ENCODE measurements around the gene OBP2A. TPM values are rescaled to one million over a fixed set of nuclear protein-coding genes. Genes with fewer than 3 reads are reported as not detected.
"Not testable (repeated sequence)": the region's sequence is repeated elsewhere in the genome, so short reads cannot be mapped to it uniquely, and the experiment has no call there.

Gene OBP2A
- total and polyA plus RNA-seq, 12 donors: not detected

DNA sequence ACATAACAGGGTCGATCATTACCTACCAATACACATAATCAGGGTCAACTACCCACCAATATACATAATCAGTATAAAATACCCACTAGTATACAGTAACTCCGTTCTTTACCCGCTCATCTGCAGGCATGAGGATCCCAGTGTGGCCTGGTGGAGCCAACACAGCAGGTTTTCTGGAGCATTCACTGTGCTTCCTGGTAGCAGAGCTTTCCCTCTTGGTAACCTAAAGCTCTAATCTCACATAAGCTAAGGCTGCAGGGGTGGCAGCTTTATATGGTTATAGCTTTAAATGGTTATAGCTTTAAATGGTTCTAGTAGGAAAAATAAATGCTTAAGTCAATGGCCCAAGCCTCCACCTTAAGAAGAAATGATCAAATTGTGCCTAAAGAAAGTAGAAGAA lies 12.8 kb upstream of the OBP2A start:
- 84 to 97% (median 93%) methylated on average over 3 of the region's 3 CpGs for WGBS, 4 donors

DNA sequence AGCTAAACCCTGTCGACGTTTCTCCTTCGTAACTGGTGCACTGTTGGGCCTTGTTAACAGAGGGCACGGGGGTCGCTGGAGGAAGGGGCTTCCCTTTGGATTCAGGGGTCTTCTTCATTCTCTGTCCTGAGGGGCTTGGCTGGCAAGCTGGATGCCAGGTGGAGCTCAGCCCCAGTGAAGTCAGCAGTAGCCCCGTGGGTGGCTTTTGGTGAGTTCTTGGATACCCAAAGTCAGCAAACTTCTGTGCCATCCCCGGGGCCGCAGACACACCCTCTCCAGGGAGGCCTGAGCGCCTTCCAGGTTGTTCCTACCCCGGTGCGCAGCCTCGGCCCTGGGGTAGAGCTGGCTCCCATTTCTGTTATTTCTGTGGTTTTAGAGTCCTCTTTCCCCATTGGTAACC lies 12.3 kb upstream of the OBP2A start:
- intact Hi-C loops (cut with DNase I): no loop called here
- Histone ChIP-seq H3K9me3 (replicated peaks in 1 of 3) (no peaks in the 10 kb centered on the region), H3K4me1 (replicated peaks in 1 of 2) (no peaks in the 10 kb centered on the region), H3K4me3 (no peak overlapping the region), H3K27me3 (no peaks in the 10 kb centered on the region), H3K36me3 (replicated peaks in 1 of 2) (no peaks in the 10 kb centered on the region), H3K27ac (no peak overlapping the region)
- TF ChIP-seq, protein P1, sequence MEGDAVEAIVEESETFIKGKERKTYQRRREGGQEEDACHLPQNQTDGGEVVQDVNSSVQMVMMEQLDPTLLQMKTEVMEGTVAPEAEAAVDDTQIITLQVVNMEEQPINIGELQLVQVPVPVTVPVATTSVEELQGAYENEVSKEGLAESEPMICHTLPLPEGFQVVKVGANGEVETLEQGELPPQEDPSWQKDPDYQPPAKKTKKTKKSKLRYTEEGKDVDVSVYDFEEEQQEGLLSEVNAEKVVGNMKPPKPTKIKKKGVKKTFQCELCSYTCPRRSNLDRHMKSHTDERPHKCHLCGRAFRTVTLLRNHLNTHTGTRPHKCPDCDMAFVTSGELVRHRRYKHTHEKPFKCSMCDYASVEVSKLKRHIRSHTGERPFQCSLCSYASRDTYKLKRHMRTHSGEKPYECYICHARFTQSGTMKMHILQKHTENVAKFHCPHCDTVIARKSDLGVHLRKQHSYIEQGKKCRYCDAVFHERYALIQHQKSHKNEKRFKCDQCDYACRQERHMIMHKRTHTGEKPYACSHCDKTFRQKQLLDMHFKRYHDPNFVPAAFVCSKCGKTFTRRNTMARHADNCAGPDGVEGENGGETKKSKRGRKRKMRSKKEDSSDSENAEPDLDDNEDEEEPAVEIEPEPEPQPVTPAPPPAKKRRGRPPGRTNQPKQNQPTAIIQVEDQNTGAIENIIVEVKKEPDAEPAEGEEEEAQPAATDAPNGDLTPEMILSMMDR (IDR thresholded peaks at IDR 0.05): no peak
- TF ChIP-seq POLR2A (IDR thresholded peaks at IDR 0.05): no peak
- WGBS, 4 donors: 89 to 93% (median 91%) methylated on average over 7 to 12 of the region's 12 CpGs
- DNase-seq: peak in 1 of 7 donors; percentile 6

More for the DNA sequence above, 12.8 kb upstream of the OBP2A start:
- H3K36me3 ChIP-seq (replicated peaks in 1 of 2): no peaks in the 10 kb centered on the region
- no peaks in the 10 kb centered on the region for H3K4me1 ChIP-seq (replicated peaks in 1 of 2)
- no peaks in the 10 kb centered on the region for H3K9me3 ChIP-seq (replicated peaks in 1 of 3)
- no peak overlapping the region for H3K27ac ChIP-seq
- no peaks in the 10 kb centered on the region for H3K27me3 ChIP-seq
- no peak for DNase-seq
- TF ChIP-seq, protein P1 (IDR thresholded peaks at IDR 0.05): no peak
- no peak for TF ChIP-seq POLR2A (IDR thresholded peaks at IDR 0.05)
- no peak overlapping the region for H3K4me3 ChIP-seq
- intact Hi-C loops (cut with DNase I): no loop called here

DNA sequence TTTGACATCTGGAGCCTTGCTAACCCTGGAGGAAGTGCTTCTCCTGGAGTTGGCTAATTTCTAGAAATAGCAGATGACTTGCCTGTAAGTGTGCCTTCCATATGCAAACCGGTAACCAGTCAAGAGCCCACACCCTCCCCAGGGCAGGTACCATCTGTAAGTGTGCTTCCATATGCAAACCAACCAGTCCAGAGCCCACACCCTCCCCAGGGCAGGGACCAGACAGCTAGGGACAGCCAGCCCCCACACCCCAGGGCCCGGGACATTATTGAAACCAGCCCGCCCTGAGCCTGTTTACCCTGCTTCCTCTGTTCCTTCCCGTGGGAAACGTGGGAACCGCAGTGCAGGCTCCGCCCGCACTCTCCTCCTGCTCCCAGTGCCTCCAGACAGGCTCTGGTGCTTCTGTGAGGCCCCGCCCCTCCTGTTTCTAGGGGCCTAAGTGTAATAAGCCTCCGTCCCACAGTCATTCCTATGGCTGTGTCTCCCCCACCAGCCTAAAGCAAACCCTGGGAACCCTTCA lies 11.7 kb upstream of the OBP2A start:
- DNase-seq; H3K36me3 ChIP-seq (replicated peaks in 1 of 2); H3K4me1 ChIP-seq (replicated peaks in 1 of 2); H3K9me3 ChIP-seq (replicated peaks in 1 of 3); intact Hi-C loops (cut with DNase I); H3K27ac ChIP-seq; H3K27me3 ChIP-seq; H3K4me3 ChIP-seq: not testable (repeated sequence)
- WGBS, 4 donors: 49 to 78% (median 59%) methylated on average over 4 to 10 of the region's 10 CpGs

DNA sequence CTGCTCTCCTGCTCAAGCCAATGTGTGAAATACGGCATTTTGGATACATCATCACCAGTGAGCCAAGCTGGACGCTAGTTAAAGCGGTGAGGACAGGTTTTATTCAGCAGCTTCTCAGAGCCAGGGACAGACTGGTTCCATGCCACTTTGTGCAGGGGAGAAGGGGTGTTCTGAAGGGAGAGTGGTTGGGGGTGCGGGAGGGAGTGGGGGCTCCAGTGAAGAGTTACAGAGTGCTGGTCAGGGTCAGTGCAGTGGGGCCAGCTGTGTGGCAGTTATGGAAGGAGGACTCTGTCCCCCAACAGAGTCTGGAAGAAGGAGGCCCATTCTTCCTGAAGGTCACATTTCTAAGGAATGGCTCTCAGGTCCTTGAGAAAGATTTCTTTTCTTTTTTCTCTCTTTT lies 11.1 kb upstream of the OBP2A start:
- intact Hi-C loops (cut with DNase I); H3K27me3 ChIP-seq; H3K4me1 ChIP-seq (replicated peaks in 1 of 2); H3K27ac ChIP-seq; H3K36me3 ChIP-seq (replicated peaks in 1 of 2); H3K9me3 ChIP-seq (replicated peaks in 1 of 3); H3K4me3 ChIP-seq: not testable (repeated sequence)
- WGBS, 4 donors: 70 to 100% (median 80%) methylated on average over 1 to 4 of the region's 4 CpGs
- DNase-seq: peak in 1 of 7 donors; percentile 8

DNA sequence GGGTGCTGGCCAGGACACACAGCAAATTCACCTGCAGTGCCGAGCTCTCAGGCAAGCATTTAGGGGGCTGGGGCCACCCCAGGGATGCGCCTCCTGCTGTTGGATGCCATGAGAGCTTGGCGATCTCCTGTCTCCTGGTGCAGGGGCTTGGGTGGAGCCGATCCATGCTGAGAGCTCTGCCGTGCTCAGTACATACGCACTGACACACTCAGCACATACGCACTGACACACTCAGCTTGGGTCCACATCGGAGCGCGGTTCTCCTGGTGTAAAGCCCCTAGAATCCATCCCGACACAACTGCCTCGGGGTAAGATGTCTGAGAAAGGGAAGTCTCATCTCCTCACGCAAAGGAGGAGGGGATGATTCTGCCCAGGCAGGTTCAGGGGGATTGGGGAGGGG lies 10.3 kb upstream of the OBP2A start:
- H3K4me3 ChIP-seq; H3K27me3 ChIP-seq; H3K27ac ChIP-seq; H3K9me3 ChIP-seq (replicated peaks in 1 of 3); intact Hi-C loops (cut with DNase I); H3K36me3 ChIP-seq (replicated peaks in 1 of 2); H3K4me1 ChIP-seq (replicated peaks in 1 of 2): not testable (repeated sequence)
- 22 to 87% (median 83%) methylated on average over 1 to 13 of the region's 13 CpGs for WGBS, 4 donors
- DNase-seq: peak in 1 of 7 donors; percentile 3

DNA sequence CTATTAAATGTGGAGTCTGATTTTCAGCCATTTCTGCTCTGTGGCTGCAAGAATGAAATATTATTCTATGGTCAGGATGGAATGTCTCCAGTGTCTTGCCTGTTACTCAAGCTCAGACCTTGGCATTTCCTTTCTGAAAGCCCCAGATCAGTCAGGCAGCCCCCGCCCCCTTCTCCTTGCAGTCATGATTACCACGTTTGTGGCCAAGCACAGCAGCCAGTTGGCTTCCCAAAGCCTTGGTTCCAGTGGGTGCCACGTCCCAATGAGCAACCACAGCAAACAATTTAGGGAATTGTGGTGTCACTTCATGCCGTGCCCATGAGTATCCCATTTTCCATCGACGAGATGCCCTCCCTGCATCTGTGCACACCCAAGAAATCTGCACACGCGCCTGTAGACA lies 9.7 kb upstream of the OBP2A start:
- intact Hi-C loops (cut with DNase I): no loop called here
- Histone ChIP-seq H3K36me3 (replicated peaks in 1 of 2) (no peaks in the 10 kb centered on the region), H3K27me3 (no peaks in the 10 kb centered on the region), H3K27ac (no peak overlapping the region), H3K4me3 (no peak overlapping the region), H3K4me1 (replicated peaks in 1 of 2) (no peaks in the 10 kb centered on the region), H3K9me3 (replicated peaks in 1 of 3) (no peaks in the 10 kb centered on the region)
- TF ChIP-seq POLR2A (IDR thresholded peaks at IDR 0.05): no peak
- TF ChIP-seq, protein P1 (IDR thresholded peaks at IDR 0.05): no peak
- peak in 3 of 7 donors; percentile 13 to 39 (median 19) for DNase-seq
- WGBS, 4 donors: 55 to 70% (median 65%) methylated on average over 8 of the region's 8 CpGs

DNA sequence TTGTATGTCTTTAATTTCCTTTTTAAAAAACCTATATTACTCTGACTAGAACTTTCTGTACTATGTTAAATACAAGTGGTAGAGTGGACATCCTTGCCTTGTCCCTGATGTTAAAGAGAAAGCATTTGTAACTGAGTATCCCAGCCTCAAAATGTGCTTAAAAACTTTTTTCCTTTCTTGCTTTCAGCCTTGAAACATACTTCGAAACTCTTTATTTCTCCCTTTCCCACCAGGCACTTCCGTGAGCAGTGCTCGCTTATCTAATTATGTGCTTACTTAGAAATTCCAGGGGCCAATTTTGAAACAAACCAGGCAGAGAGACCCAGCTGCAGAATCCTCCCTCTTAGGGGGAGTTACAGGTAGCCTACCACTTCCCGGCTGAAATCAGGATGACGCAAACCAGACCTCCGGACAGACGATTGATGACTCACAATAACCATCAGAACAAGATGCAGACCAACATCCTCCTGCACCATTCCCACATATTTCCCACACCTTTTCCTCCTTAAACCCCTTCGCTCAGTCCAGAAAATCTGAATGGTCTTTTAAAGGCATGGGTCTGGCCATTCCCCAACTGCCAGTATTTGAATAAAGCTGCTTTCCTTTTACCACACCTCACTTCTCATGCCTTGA lies 2.5 kb upstream of the OBP2A start:
- H3K36me3 ChIP-seq (replicated peaks in 1 of 2); H3K27ac ChIP-seq; H3K9me3 ChIP-seq (replicated peaks in 1 of 3); H3K27me3 ChIP-seq; H3K4me1 ChIP-seq (replicated peaks in 1 of 2); H3K4me3 ChIP-seq; DNase-seq: not testable (repeated sequence)
- 27 to 39% (median 33%) methylated on average over 8 of the region's 8 CpGs for WGBS, 4 donors
- intact Hi-C loops (cut with DNase I): loop anchor here in 1 of 2 donors (10.0 kb wide), 1 partner anchor 1899 kb away; no protein-coding TSS in a partner anchor

All from adrenal gland (tissue), 12 donors.